T-helper 1 cell treated with Interleukin-12 subunit alpha and Interleukin-12 subunit beta and Interleukin-4 antibody, amounts not matched to agents 30 μg/mL and 1 μg/mL, for 36 hours (primary cell): ENCODE measurements around the gene EMD.
"Not testable (repeated sequence)": the region's sequence is repeated elsewhere in the genome, so short reads cannot be mapped to it uniquely, and the experiment has no call there.

Experiments used
- H3K27ac Mint-ChIP-seq: one replicate; pipeline ENCODE4 v1.8.0; 2021; ENCODE audit warnings: mild to moderate bottlenecking, mixed read lengths
- H3K27me3 Mint-ChIP-seq: one replicate; pipeline ENCODE4 v1.8.0; 2021; ENCODE audit warnings: low read depth, mixed read lengths
- H3K36me3 Mint-ChIP-seq: one replicate; pipeline ENCODE4 v1.8.0; 2021; ENCODE audit warnings: low read depth, mixed read lengths
- H3K4me1 Mint-ChIP-seq: one replicate; pipeline ENCODE4 v1.8.0; 2021; ENCODE audit warnings: low read depth, mixed read lengths
- H3K4me3 Mint-ChIP-seq: one replicate; pipeline ENCODE4 v1.8.0; 2021; ENCODE audit warnings: mild to moderate bottlenecking, moderate library complexity, mixed read lengths
- H3K9me3 Mint-ChIP-seq: one replicate; pipeline ENCODE4 v1.8.0; 2021; ENCODE audit warnings: mixed read lengths

The EMD gene

DNA sequence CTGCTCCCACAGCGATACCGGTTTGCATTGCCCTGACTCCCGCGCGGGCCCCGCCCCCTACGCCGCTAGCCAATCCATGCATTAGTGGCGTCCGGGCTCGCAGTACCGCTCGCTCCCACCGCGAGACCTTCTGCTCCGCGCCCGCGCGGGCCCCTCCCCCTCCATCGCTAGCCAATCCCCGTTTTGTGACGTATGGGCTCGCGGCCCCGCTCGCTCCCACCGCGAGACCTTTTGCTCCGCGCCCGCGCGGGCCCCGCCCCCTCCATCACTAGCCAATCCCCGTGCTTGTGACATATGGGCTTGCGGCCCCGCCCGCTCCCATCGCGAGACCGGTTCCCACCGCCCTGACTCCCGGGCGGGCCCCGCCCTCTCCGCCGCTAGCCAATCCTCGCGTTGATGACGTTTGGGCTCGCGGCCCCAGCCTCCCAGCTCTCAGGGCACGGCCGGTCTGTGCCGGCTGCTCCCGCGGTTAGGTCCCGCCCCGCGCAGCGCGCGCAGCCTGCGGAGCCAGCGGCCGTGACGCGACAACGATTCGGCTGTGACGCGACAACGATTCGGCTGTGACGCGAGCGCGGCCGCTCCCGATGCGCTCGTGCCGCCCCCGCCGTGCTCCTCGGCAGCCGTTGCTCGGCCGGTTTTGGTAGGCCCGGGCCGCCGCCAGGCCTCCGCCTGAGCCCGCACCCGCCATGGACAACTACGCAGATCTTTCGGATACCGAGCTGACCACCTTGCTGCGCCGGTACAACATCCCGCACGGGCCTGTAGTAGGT, at the start of gene EMD:
EMD (plus strand) TSS at position 497 of the 770 bp plus-strand sequence; CDS start at position 687, 190 bp downstream.
- Mint-ChIP-seq H3K9me3 (no peaks in the 10 kb centered on the region), H3K4me1 (peaks cover 17% of the 10 kb centered on the region), H3K4me3 (peak within 1 kb of the TSS; percentile 82), H3K27me3 (no peaks in the 10 kb centered on the region), H3K27ac (peak within 1 kb of the TSS; percentile 80), H3K36me3 (peaks cover 7% of the 10 kb centered on the region)

DNA sequence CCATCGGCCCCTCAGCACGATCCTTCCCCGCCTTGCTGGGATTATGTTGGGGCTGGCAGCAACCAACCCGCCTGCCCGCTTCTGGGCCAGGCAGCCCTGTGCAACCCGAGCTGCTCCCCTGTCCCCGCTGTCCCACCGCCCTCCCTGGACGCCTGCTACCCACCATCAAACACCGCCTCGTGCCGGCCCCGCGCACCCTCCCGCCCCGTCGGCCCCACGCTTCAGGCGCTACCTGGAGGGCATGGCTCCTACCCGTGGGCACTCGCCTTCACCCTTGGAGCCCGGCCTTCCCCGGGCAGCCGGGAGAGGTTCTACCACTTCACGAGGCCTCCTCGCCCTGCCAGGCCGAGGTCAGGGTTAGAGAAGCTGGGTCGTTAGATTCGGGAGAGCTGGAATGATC, 46.5 kb upstream of the EMD start:
- H3K36me3 Mint-ChIP-seq, result no peaks in the 10 kb centered on the region
- H3K27me3 Mint-ChIP-seq, result no peaks in the 10 kb centered on the region
- peaks cover 16% of the 10 kb centered on the region for H3K4me1 Mint-ChIP-seq
- H3K4me3 Mint-ChIP-seq, result no peak overlapping the region
- H3K9me3 Mint-ChIP-seq, result no peaks in the 10 kb centered on the region
- no peak overlapping the region for H3K27ac Mint-ChIP-seq

- H3K27me3 Mint-ChIP-seq, result no peaks in the 10 kb centered on the region
- H3K27ac Mint-ChIP-seq, result no peak overlapping the region
Measured at GRCh38 chrX:154333116-154333515, 46.0 kb upstream of the EMD start.

GRCh38 chrX:154333837-154334271, 45.2 kb upstream of the EMD start:
- Mint-ChIP-seq H3K36me3 (no peaks in the 10 kb centered on the region), H3K27me3 (no peaks in the 10 kb centered on the region), H3K4me3 (no peak overlapping the region), H3K4me1 (peaks cover 12% of the 10 kb centered on the region), H3K27ac (peak overlapping the region; percentile 78), H3K9me3 (no peaks in the 10 kb centered on the region)

More at GRCh38 chrX:154333116-154333515, 46.0 kb upstream of the EMD start:
- Mint-ChIP-seq H3K4me3 (no peak overlapping the region), H3K36me3 (no peaks in the 10 kb centered on the region), H3K9me3 (no peaks in the 10 kb centered on the region), H3K4me1 (peaks cover 12% of the 10 kb centered on the region)

DNA sequence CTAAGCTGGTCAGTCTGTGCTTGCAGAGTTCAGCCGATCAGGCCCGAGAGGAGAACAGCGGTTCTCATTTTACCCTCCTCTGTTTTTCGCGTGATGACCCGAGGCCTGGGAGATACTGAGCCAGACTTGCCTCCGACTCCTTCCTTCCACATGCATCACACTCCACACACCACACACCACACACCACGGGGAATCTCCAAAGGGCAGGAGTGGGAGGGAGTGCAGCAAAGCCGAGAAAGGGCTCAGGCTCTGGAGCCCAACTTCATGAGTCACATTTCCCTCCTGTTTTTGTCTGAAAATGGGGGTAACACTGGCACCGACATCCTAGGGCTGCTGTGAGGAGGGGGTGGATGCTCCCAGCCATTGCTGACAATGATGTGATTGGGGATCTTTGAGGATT, 44.6 kb upstream of the EMD start:
- Mint-ChIP-seq H3K27me3 (no peaks in the 10 kb centered on the region), H3K4me3 (no peak overlapping the region), H3K36me3 (no peaks in the 10 kb centered on the region), H3K4me1 (peaks cover 12% of the 10 kb centered on the region), H3K9me3 (no peaks in the 10 kb centered on the region), H3K27ac (peak overlapping the region; percentile 78)

- not testable (repeated sequence) for H3K9me3 Mint-ChIP-seq, H3K27me3 Mint-ChIP-seq, H3K4me3 Mint-ChIP-seq, H3K36me3 Mint-ChIP-seq, H3K27ac Mint-ChIP-seq, H3K4me1 Mint-ChIP-seq
Measured at GRCh38 chrX:154341399-154342298, 37.4 kb upstream of the EMD start.

- H3K27ac Mint-ChIP-seq, H3K4me1 Mint-ChIP-seq, H3K9me3 Mint-ChIP-seq, H3K27me3 Mint-ChIP-seq, H3K36me3 Mint-ChIP-seq, H3K4me3 Mint-ChIP-seq: not testable (repeated sequence)
Measured at GRCh38 chrX:154343063-154343462, 36.0 kb upstream of the EMD start.

DNA sequence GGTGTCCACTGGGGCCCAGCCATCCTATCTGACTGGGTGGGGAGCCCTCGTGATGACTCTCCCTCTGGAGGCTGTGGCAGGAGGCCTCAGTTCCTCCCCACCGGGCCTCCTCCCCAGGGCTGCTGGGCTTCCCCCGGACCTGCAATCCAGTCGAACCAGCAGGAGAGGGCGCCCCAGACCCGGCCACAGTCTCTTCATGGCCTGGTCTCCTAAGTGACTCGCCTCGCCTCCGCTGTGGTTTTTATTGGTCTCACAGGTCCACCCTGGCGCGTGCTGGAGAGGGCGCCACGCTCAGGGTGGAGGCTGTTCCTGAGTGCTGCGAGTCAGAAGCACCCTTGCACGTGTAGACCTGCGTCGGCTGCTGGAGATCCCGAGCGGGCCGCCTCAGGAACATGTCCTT, 35.5 kb upstream of the EMD start:
- H3K27me3 Mint-ChIP-seq, H3K4me3 Mint-ChIP-seq, H3K36me3 Mint-ChIP-seq, H3K4me1 Mint-ChIP-seq, H3K27ac Mint-ChIP-seq, H3K9me3 Mint-ChIP-seq: not testable (repeated sequence)

- no peak overlapping the region for H3K4me3 Mint-ChIP-seq
Measured at GRCh38 chrX:154348114-154348531, 31.0 kb upstream of the EMD start.

DNA sequence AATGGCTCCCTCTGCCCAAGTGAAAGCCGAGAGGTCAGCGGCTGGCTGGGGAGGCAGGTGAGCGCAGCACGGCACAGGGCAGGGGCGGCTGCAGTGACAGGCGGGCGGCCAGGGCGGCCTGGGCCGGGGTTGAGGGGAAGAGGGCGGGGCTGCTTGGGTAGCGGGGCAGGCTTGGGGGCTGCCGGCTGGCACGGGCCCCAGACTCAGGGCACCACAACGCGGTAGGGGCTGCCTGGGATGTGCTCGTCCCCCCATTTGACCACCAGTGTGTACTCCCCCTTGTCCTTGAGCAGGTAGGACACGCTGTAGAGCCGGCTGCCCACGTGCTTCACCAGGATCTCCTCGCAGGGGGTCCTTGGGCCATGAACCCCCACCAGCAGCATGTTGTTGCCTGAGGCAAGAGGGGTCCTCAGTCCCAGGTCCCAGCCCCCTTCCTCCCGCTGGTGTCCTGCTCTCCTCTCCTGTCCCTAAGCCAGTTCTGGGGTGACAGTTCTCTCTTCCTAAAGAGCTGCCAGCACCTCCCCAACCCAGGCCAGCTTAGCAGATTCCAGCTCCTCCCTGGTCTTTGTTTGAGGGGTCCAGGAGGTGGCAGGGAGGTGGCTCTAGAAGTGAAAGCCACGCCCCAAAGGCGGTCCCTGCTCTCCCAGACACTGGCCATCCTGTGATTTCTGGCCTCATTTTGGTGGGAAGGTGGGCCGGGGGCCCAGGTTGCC, 30.3 kb upstream of the EMD start:
- Mint-ChIP-seq H3K4me1 (peaks cover 11% of the 10 kb centered on the region), H3K9me3 (no peaks in the 10 kb centered on the region), H3K36me3 (peaks cover 17% of the 10 kb centered on the region), H3K27ac (no peak overlapping the region), H3K27me3 (no peaks in the 10 kb centered on the region), H3K4me3 (no peak overlapping the region)

More at GRCh38 chrX:154348114-154348531, 31.0 kb upstream of the EMD start:
- Mint-ChIP-seq H3K36me3 (peaks cover 17% of the 10 kb centered on the region), H3K27ac (peak overlapping the region; percentile 49), H3K27me3 (no peaks in the 10 kb centered on the region), H3K9me3 (no peaks in the 10 kb centered on the region), H3K4me1 (peaks cover 11% of the 10 kb centered on the region)

DNA sequence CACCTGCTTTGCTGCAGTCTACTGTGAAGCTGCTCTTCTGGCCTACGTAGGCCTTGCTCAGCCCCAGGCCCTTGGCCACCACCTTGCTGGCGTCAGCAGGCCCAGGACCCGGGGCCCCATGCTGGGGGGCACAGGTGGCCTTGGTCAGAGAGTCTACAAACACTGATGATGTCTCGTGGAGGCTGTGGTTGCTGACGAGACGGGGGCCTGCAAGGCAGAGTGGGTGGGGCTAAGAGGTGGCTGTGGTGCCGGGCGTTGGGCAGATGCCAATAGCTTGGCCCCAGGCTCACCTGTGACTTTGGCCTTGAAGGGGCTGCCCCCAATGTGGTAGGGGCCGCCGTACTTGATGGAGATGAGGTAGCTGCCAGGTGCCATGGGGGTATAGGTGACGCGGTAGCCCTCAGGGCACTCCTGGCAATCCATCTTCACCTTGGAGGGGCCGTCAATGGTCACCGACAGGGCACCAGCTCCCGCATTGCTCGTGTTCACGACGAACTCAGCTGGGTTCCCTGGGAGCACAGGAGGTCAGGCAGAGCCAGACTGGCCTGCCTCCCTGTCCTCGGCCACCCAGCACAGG, 29.6 kb upstream of the EMD start:
- Mint-ChIP-seq H3K4me1 (peaks cover 11% of the 10 kb centered on the region), H3K27ac (no peak overlapping the region), H3K36me3 (peaks cover 17% of the 10 kb centered on the region), H3K9me3 (no peaks in the 10 kb centered on the region), H3K4me3 (no peak overlapping the region), H3K27me3 (no peaks in the 10 kb centered on the region)

- peaks cover 11% of the 10 kb centered on the region for H3K4me1 Mint-ChIP-seq
- no peak overlapping the region for H3K27ac Mint-ChIP-seq
- H3K4me3 Mint-ChIP-seq, result no peak overlapping the region
- no peaks in the 10 kb centered on the region for H3K9me3 Mint-ChIP-seq
- peaks cover 17% of the 10 kb centered on the region for H3K36me3 Mint-ChIP-seq
- H3K27me3 Mint-ChIP-seq, result no peaks in the 10 kb centered on the region
Measured at GRCh38 chrX:154349979-154350378, 29.1 kb upstream of the EMD start.

- Mint-ChIP-seq H3K4me1 (peaks cover 11% of the 10 kb centered on the region), H3K27me3 (no peaks in the 10 kb centered on the region), H3K27ac (no peak overlapping the region), H3K4me3 (no peak overlapping the region), H3K9me3 (no peaks in the 10 kb centered on the region), H3K36me3 (peaks cover 17% of the 10 kb centered on the region)
Measured at GRCh38 chrX:154350429-154351182, 28.5 kb upstream of the EMD start.
